ENCODE results near the gene SKIL.
A peak's percentile ranks its signal among the peaks of the same experiment; 100 is the strongest.

The SKIL gene

GRCh38 chr3:170410428-170411029, 53.0 kb downstream of the SKIL start:
- Mint-ChIP-seq H3K27ac (no peak overlapping the region), H3K4me1 (no peaks in the 10 kb centered on the region), H3K9me3 (no peaks in the 10 kb centered on the region), H3K36me3 (ENCODE audit: low read depth) (no peaks in the 10 kb centered on the region), H3K4me3 (no peak overlapping the region), H3K27me3 (no peaks in the 10 kb centered on the region)
- DNase-seq: no peak
- no peak for ATAC-seq

- H3K36me3 Mint-ChIP-seq (ENCODE audit: low read depth): no peaks in the 10 kb centered on the region
- peaks cover 16% of the 10 kb centered on the region for H3K27me3 Mint-ChIP-seq
- no peak for DNase-seq
- peaks cover 2% of the 10 kb centered on the region for H3K4me1 Mint-ChIP-seq
- no peak overlapping the region for H3K4me3 Mint-ChIP-seq
- H3K27ac Mint-ChIP-seq: no peak overlapping the region
- no peak for ATAC-seq
- H3K9me3 Mint-ChIP-seq: no peaks in the 10 kb centered on the region
Measured at GRCh38 chr3:170413291-170413690, 55.8 kb downstream of the SKIL start.

- Mint-ChIP-seq H3K36me3 (ENCODE audit: low read depth) (no peaks in the 10 kb centered on the region), H3K27me3 (peaks cover 22% of the 10 kb centered on the region), H3K4me3 (no peak overlapping the region), H3K4me1 (peaks cover 7% of the 10 kb centered on the region), H3K9me3 (no peaks in the 10 kb centered on the region), H3K27ac (no peak overlapping the region)
- DNase-seq (peak; percentile 15), ATAC-seq (no peak)
Measured at GRCh38 chr3:170414202-170414663, 56.7 kb downstream of the SKIL start.

- Mint-ChIP-seq H3K9me3 (no peaks in the 10 kb centered on the region), H3K4me3 (no peak overlapping the region), H3K4me1 (peaks cover 11% of the 10 kb centered on the region), H3K27ac (no peak overlapping the region), H3K36me3 (ENCODE audit: low read depth) (no peaks in the 10 kb centered on the region), H3K27me3 (peaks cover 38% of the 10 kb centered on the region)
- no peak for ATAC-seq
- DNase-seq: no peak
Measured at GRCh38 chr3:170417090-170417489, 59.6 kb downstream of the SKIL start.

GRCh38 chr3:170418422-170419398, 61.2 kb downstream of the SKIL start, which contains the start of gene CLDN11:
TSS of gene CLDN11 (plus strand) at chr3:170418868. CDS start at chr3:170419067, 199 bp downstream.
- H3K4me3 Mint-ChIP-seq: peak within 1 kb of the TSS; percentile 62
- H3K4me1 Mint-ChIP-seq: peaks cover 11% of the 10 kb centered on the region
- peaks cover 42% of the 10 kb centered on the region for H3K27me3 Mint-ChIP-seq
- H3K27ac Mint-ChIP-seq: no peak within 1 kb of the TSS
- H3K9me3 Mint-ChIP-seq: no peaks in the 10 kb centered on the region
- DNase-seq (no peak), ATAC-seq (no peak)
- H3K36me3 Mint-ChIP-seq (ENCODE audit: low read depth): no peaks in the 10 kb centered on the region

- peaks cover 11% of the 10 kb centered on the region for H3K4me1 Mint-ChIP-seq
- DNase-seq: no peak
- no peak overlapping the region for H3K27ac Mint-ChIP-seq
- H3K27me3 Mint-ChIP-seq: peaks cover 42% of the 10 kb centered on the region
- ATAC-seq: peak; percentile 11
- no peak overlapping the region for H3K4me3 Mint-ChIP-seq
- no peaks in the 10 kb centered on the region for H3K9me3 Mint-ChIP-seq
- H3K36me3 Mint-ChIP-seq (ENCODE audit: low read depth): no peaks in the 10 kb centered on the region
Measured at GRCh38 chr3:170419557-170420087, 62.1 kb downstream of the SKIL start.

GRCh38 chr3:170420307-170420821, 62.8 kb downstream of the SKIL start:
- H3K4me1 Mint-ChIP-seq: peaks cover 11% of the 10 kb centered on the region
- H3K27ac Mint-ChIP-seq: no peak overlapping the region
- no peaks in the 10 kb centered on the region for H3K36me3 Mint-ChIP-seq (ENCODE audit: low read depth)
- no peaks in the 10 kb centered on the region for H3K9me3 Mint-ChIP-seq
- H3K4me3 Mint-ChIP-seq: no peak overlapping the region
- H3K27me3 Mint-ChIP-seq: peaks cover 42% of the 10 kb centered on the region
- DNase-seq (no peak), ATAC-seq (no peak)

GRCh38 chr3:170421111-170421641, 63.7 kb downstream of the SKIL start:
- H3K27me3 Mint-ChIP-seq: peaks cover 42% of the 10 kb centered on the region
- ATAC-seq (no peak), DNase-seq (no peak)

GRCh38 chr3:170421758-170422157, 64.2 kb downstream of the SKIL start:
- no peak for ATAC-seq
- H3K9me3 Mint-ChIP-seq: no peaks in the 10 kb centered on the region

More at GRCh38 chr3:170421111-170421641, 63.7 kb downstream of the SKIL start:
- Mint-ChIP-seq H3K4me3 (no peak overlapping the region), H3K9me3 (no peaks in the 10 kb centered on the region), H3K36me3 (ENCODE audit: low read depth) (no peaks in the 10 kb centered on the region), H3K27ac (no peak overlapping the region), H3K4me1 (peaks cover 11% of the 10 kb centered on the region)

GRCh38 chr3:170423001-170423615, 65.6 kb downstream of the SKIL start:
- Mint-ChIP-seq H3K27me3 (peaks cover 29% of the 10 kb centered on the region), H3K9me3 (no peaks in the 10 kb centered on the region), H3K4me1 (peaks cover 12% of the 10 kb centered on the region), H3K27ac (no peak overlapping the region), H3K36me3 (ENCODE audit: low read depth) (no peaks in the 10 kb centered on the region), H3K4me3 (no peak overlapping the region)
- no peak for ATAC-seq
- DNase-seq: no peak

More at GRCh38 chr3:170421758-170422157, 64.2 kb downstream of the SKIL start:
- Mint-ChIP-seq H3K4me1 (peaks cover 11% of the 10 kb centered on the region), H3K27me3 (peaks cover 38% of the 10 kb centered on the region), H3K4me3 (no peak overlapping the region), H3K36me3 (ENCODE audit: low read depth) (no peaks in the 10 kb centered on the region), H3K27ac (no peak overlapping the region)
- no peak for DNase-seq

- no peaks in the 10 kb centered on the region for H3K36me3 Mint-ChIP-seq (ENCODE audit: low read depth)
- H3K27ac Mint-ChIP-seq: no peak overlapping the region
- ATAC-seq: no peak
- no peak for DNase-seq
- no peaks in the 10 kb centered on the region for H3K9me3 Mint-ChIP-seq
- H3K27me3 Mint-ChIP-seq: peaks cover 21% of the 10 kb centered on the region
- H3K4me3 Mint-ChIP-seq: no peak overlapping the region
- H3K4me1 Mint-ChIP-seq: peaks cover 21% of the 10 kb centered on the region
Measured at GRCh38 chr3:170424879-170425278, 67.4 kb downstream of the SKIL start.

- H3K27me3 Mint-ChIP-seq: peaks cover 14% of the 10 kb centered on the region
- no peaks in the 10 kb centered on the region for H3K36me3 Mint-ChIP-seq (ENCODE audit: low read depth)
- peaks cover 17% of the 10 kb centered on the region for H3K4me1 Mint-ChIP-seq
- no peaks in the 10 kb centered on the region for H3K9me3 Mint-ChIP-seq
- no peak for ATAC-seq
- DNase-seq: no peak
- H3K4me3 Mint-ChIP-seq: no peak overlapping the region
- H3K27ac Mint-ChIP-seq: no peak overlapping the region
Measured at GRCh38 chr3:170425491-170426239, 68.2 kb downstream of the SKIL start.

- Mint-ChIP-seq H3K9me3 (no peaks in the 10 kb centered on the region), H3K4me3 (no peak overlapping the region), H3K27ac (no peak overlapping the region), H3K4me1 (peaks cover 17% of the 10 kb centered on the region), H3K27me3 (peaks cover 14% of the 10 kb centered on the region), H3K36me3 (ENCODE audit: low read depth) (no peaks in the 10 kb centered on the region)
- ATAC-seq (peak; percentile 49), DNase-seq (no peak)
Measured at GRCh38 chr3:170426240-170426797, 68.8 kb downstream of the SKIL start.
